ENCODE measurements around the gene CXCL14. TPM values are rescaled to one million over a fixed set of nuclear protein-coding genes. Genes with fewer than 3 reads are reported as not detected.

Gene CXCL14
- total RNA-seq, 1 donor from 2014 or later: 0.49 TPM

- H3K27me3 ChIP-seq (ENCODE audit: low read depth): peaks cover 49% of the 10 kb centered on the region
- H3K4me3 ChIP-seq: no peak overlapping the region
- H3K36me3 ChIP-seq: no peaks in the 10 kb centered on the region
- H3K27ac ChIP-seq (replicated peaks): no peak overlapping the region
- TF ChIP-seq, protein P1, sequence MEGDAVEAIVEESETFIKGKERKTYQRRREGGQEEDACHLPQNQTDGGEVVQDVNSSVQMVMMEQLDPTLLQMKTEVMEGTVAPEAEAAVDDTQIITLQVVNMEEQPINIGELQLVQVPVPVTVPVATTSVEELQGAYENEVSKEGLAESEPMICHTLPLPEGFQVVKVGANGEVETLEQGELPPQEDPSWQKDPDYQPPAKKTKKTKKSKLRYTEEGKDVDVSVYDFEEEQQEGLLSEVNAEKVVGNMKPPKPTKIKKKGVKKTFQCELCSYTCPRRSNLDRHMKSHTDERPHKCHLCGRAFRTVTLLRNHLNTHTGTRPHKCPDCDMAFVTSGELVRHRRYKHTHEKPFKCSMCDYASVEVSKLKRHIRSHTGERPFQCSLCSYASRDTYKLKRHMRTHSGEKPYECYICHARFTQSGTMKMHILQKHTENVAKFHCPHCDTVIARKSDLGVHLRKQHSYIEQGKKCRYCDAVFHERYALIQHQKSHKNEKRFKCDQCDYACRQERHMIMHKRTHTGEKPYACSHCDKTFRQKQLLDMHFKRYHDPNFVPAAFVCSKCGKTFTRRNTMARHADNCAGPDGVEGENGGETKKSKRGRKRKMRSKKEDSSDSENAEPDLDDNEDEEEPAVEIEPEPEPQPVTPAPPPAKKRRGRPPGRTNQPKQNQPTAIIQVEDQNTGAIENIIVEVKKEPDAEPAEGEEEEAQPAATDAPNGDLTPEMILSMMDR (IDR thresholded peaks at IDR 0.05; ENCODE audit: borderline replicate concordance): no peak
- H3K4me1 ChIP-seq: no peaks in the 10 kb centered on the region
- no peak for DNase-seq
- H3K9me3 ChIP-seq (replicated peaks): no peaks in the 10 kb centered on the region
- intact Hi-C loops (cut with micrococcal nuclease): no loop called here
Observed at GRCh38 chr5:135565266-135565665, 13.5 kb downstream of the CXCL14 start.

GRCh38 chr5:135564331-135564730 lies 14.5 kb downstream of the CXCL14 start:
- intact Hi-C loops (cut with micrococcal nuclease): loop anchor here (5.0 kb wide), 1 partner anchor 268 kb away; the partner anchor contains the start of gene SLC25A48
- no peaks in the 10 kb centered on the region for H3K4me1 ChIP-seq
- TF ChIP-seq, protein P1 (IDR thresholded peaks at IDR 0.05; ENCODE audit: borderline replicate concordance): no peak
- no peak overlapping the region for H3K4me3 ChIP-seq
- no peak overlapping the region for H3K27ac ChIP-seq (replicated peaks)
- H3K36me3 ChIP-seq: no peaks in the 10 kb centered on the region
- peaks cover 50% of the 10 kb centered on the region for H3K27me3 ChIP-seq (ENCODE audit: low read depth)
- DNase-seq: no peak
- H3K9me3 ChIP-seq (replicated peaks): no peaks in the 10 kb centered on the region

DNA sequence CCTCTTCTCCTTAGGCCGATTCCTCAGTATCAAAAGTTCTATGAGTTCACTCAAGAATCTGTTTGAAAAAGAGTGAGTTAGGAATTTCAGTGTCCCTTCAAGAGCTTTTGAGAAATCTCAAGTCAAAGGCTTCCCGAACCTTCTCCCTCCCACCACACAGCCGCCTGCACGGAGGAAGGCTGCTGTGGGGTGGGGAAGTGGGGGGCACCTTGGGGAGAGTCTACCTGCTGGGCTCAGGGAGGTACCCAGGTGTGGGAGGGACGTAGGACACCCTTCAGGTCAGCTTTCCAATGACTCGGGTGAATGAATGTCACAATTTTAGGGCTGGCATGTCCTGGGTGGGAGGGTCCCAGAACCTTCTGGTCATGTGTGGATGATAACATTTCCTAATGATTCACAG lies 17.5 kb downstream of the CXCL14 start:
- Histone ChIP-seq H3K36me3 (no peaks in the 10 kb centered on the region), H3K4me3 (no peak overlapping the region), H3K27me3 (ENCODE audit: low read depth) (peaks cover 61% of the 10 kb centered on the region), H3K9me3 (replicated peaks) (no peaks in the 10 kb centered on the region), H3K27ac (replicated peaks) (no peak overlapping the region), H3K4me1 (no peaks in the 10 kb centered on the region)
- TF ChIP-seq, protein P1 (IDR thresholded peaks at IDR 0.05; ENCODE audit: borderline replicate concordance): no peak
- intact Hi-C loops (cut with micrococcal nuclease): loop anchor here (5.0 kb wide), 1 partner anchor 271 kb away; the partner anchor contains the start of gene SLC25A48
- no peak for DNase-seq

- TF ChIP-seq, protein P1 (IDR thresholded peaks at IDR 0.05; ENCODE audit: borderline replicate concordance): peak; percentile 87
- peaks cover 63% of the 10 kb centered on the region for H3K27me3 ChIP-seq (ENCODE audit: low read depth)
- H3K36me3 ChIP-seq: no peaks in the 10 kb centered on the region
- no peaks in the 10 kb centered on the region for H3K4me1 ChIP-seq
- intact Hi-C loops (cut with micrococcal nuclease): loop anchor here (5.0 kb wide), 1 partner anchor 271 kb away; the partner anchor contains the start of gene SLC25A48
- DNase-seq: peak; percentile 66
- H3K27ac ChIP-seq (replicated peaks): no peak overlapping the region
- H3K9me3 ChIP-seq (replicated peaks): no peaks in the 10 kb centered on the region
- H3K4me3 ChIP-seq: no peak overlapping the region
Observed at GRCh38 chr5:135560858-135561257, 17.9 kb downstream of the CXCL14 start.

GRCh38 chr5:135559354-135559753 lies 19.4 kb downstream of the CXCL14 start:
- H3K9me3 ChIP-seq (replicated peaks): no peaks in the 10 kb centered on the region
- peaks cover 67% of the 10 kb centered on the region for H3K27me3 ChIP-seq (ENCODE audit: low read depth)
- no peak for DNase-seq
- intact Hi-C loops (cut with micrococcal nuclease): no loop called here
- H3K27ac ChIP-seq (replicated peaks): no peak overlapping the region
- H3K4me3 ChIP-seq: no peak overlapping the region
- no peaks in the 10 kb centered on the region for H3K4me1 ChIP-seq
- H3K36me3 ChIP-seq: no peaks in the 10 kb centered on the region
- TF ChIP-seq, protein P1 (IDR thresholded peaks at IDR 0.05; ENCODE audit: borderline replicate concordance): no peak
